Smooth muscle cell (in vitro differentiated cells): Measurements from ENCODE around the gene HNRNPC. TPM values are rescaled to one million over a fixed set of nuclear protein-coding genes. Genes with fewer than 3 reads are reported as not detected.
"Not testable (repeated sequence)": the region's sequence is repeated elsewhere in the genome, so short reads cannot be mapped to it uniquely, and the experiment has no call there.

Source experiments
- DNase-seq: peaks from one replicate; lab custom pipeline; 2025; ENCODE audit not compliant: unreplicated experiment; lab: John Stamatoyannopoulos, UW
- H2AFZ ChIP-seq: fragments of 200-600 bp; sonication (generic); 2 replicates; pipeline ENCODE4 v1.6.0; 2016; ENCODE audit warnings: antibody characterized with exemption, low read depth, mild to moderate bottlenecking
- H3F3A ChIP-seq: fragments of 200-600 bp; sonication (generic); 2 replicates; pipeline ENCODE4 v1.6.0; 2017; ENCODE audit warnings: antibody characterized with exemption, low read depth
- H3K27ac ChIP-seq: fragments of 200-600 bp; sonication (generic); 2 replicates; pipeline ENCODE4 v1.5.1; 2016; ENCODE audit warnings: low read depth, mild to moderate bottlenecking
- H3K27me3 ChIP-seq: fragments of 200-600 bp; sonication (generic); 2 replicates; pipeline ENCODE4 v1.6.1; 2016; ENCODE audit warnings: low read depth, mild to moderate bottlenecking
- H3K36me3 ChIP-seq: fragments of 200-600 bp; sonication (generic); 2 replicates; pipeline ENCODE4 v1.5.1; 2016; ENCODE audit warnings: low read depth
- H3K4me1 ChIP-seq: fragments of 200-600 bp; sonication (generic); 2 replicates; pipeline ENCODE4 v1.5.1; 2016; ENCODE audit warnings: low read depth
- H3K4me2 ChIP-seq: fragments of 200-600 bp; sonication (generic); 2 replicates; pipeline ENCODE4 v1.6.0; 2016; ENCODE audit warnings: mild to moderate bottlenecking
- H3K4me3 ChIP-seq: fragments of 200-600 bp; sonication (generic); 2 replicates; pipeline ENCODE4 v1.5.1; 2016; ENCODE audit warnings: mild to moderate bottlenecking
- H3K79me2 ChIP-seq: fragments of 200-600 bp; sonication (generic); 2 replicates; pipeline ENCODE4 v1.6.0; 2016; ENCODE audit warnings: low read depth, mild to moderate bottlenecking
- H3K9ac ChIP-seq: fragments of 200-600 bp; sonication (generic); 2 replicates; pipeline ENCODE4 v1.6.0; 2016; ENCODE audit warnings: low read depth
- H3K9me3 ChIP-seq: fragments of 200-600 bp; sonication (generic); replicated peaks from 2 replicates; pipeline ENCODE4 v1.5.1; 2016; ENCODE audit warnings: low read depth
- H4K20me1 ChIP-seq: fragments of 200-600 bp; sonication (generic); 2 replicates; pipeline ENCODE4 v1.6.0; 2016; ENCODE audit warnings: low read depth
- WGBS: methylation state at CpG from one replicate; pipeline ENCODE4 v1.1.7; 2016; ENCODE audit warnings: low lambda C conversion rate; 5-methylcytosine and 5-hydroxymethylcytosine counted together
- polyA plus RNA-seq: library from polyadenylated mRNA; unstranded; fragments of >200 nt; fragmentation: Nextera tagmentation; extraction: Ambion mirVana; gene quantifications from 2 replicates; pipeline ENCODE4 v1.2.1, GENCODE V29; 2016
- total RNA-seq: library from RNA; depleted of rRNA; stranded (reverse); fragments of >200 nt; gene quantifications from 2 replicates; pipeline ENCODE4 v1.2.3, GENCODE V29; 2014
- TF ChIP-seq, protein P1 (sequence below): fragments of 200-600 bp; sonication (generic); IDR thresholded peaks from 2 replicates; pipeline ENCODE4 v1.5.1; 2017; ENCODE audit warnings: borderline replicate concordance, mild to moderate bottlenecking, antibody characterized with exemption; ENCODE audit not compliant: insufficient read depth, poor library complexity, severe bottlenecking

Gene HNRNPC
- total and polyA plus RNA-seq, 2 experiments from 2014 or later: 408 to 514 TPM

DNA sequence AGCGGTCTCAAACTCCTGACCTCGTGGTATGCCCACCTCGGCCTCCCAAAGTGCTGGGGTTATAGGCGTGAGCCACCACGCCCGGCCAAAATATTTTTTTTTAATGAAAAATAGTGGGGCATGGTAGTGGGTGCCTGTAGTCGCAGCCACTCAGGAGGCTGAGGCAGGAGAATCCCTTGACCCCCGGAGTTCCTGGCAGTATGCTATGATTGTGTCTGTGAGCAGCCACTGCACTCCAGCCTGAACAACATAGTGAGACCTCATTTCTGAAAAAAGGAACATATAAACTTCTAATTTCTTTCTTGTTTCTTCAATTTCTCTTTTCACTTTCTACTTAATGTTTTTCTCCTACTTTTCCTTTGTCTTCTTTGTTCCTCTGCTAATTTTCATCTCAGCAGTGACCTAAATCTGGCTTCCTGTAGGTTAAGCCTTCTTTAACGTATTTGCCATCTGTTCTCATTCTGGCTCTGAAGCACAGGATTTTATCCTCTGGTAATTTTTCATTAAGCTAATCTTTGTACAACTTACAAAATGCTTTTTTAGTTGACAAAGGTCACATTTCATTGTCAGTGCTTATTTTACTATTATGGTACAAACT is 6.1 kb upstream of the HNRNPC start:
- WGBS: 88% methylated on average over 9 of the region's 9 CpGs
- no peak overlapping the region for H3K4me2 ChIP-seq
- H3K36me3 ChIP-seq: no peaks in the 10 kb centered on the region
- no peak overlapping the region for H3K27ac ChIP-seq
- no peaks in the 10 kb centered on the region for H4K20me1 ChIP-seq
- no peaks in the 10 kb centered on the region for H3K9me3 ChIP-seq
- H3F3A ChIP-seq: no peaks in the 10 kb centered on the region
- TF ChIP-seq, protein P1, sequence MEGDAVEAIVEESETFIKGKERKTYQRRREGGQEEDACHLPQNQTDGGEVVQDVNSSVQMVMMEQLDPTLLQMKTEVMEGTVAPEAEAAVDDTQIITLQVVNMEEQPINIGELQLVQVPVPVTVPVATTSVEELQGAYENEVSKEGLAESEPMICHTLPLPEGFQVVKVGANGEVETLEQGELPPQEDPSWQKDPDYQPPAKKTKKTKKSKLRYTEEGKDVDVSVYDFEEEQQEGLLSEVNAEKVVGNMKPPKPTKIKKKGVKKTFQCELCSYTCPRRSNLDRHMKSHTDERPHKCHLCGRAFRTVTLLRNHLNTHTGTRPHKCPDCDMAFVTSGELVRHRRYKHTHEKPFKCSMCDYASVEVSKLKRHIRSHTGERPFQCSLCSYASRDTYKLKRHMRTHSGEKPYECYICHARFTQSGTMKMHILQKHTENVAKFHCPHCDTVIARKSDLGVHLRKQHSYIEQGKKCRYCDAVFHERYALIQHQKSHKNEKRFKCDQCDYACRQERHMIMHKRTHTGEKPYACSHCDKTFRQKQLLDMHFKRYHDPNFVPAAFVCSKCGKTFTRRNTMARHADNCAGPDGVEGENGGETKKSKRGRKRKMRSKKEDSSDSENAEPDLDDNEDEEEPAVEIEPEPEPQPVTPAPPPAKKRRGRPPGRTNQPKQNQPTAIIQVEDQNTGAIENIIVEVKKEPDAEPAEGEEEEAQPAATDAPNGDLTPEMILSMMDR: no peak
- no peak overlapping the region for H3K9ac ChIP-seq
- H3K79me2 ChIP-seq: no peaks in the 10 kb centered on the region
- no peak for DNase-seq
- no peaks in the 10 kb centered on the region for H3K27me3 ChIP-seq
- H2AFZ ChIP-seq: peak overlapping the region; percentile 79
- no peaks in the 10 kb centered on the region for H3K4me1 ChIP-seq
- H3K4me3 ChIP-seq: no peak overlapping the region

DNA sequence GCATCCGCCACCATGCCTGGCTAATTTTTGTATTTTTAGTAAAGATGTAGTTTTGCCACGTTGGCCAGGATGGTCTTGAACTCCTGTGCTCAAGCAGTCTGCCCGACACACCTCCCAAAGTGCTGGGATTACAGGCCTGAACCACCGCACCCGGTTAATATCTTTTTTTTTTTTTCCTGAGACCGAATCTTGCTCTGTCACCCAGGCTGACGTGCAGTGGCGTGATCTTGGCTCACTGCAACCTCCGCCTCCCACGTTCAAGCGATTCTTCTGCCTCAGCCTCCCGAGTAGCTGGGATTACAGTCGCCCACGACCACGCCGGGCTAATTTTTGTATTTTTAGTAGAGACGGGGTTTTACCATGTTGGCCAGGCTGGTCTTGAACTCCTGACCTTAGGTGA is 3.4 kb upstream of the HNRNPC start:
- H3K4me3 ChIP-seq, H3K4me2 ChIP-seq, H3K36me3 ChIP-seq, H3K4me1 ChIP-seq, H3F3A ChIP-seq, H3K9ac ChIP-seq, H2AFZ ChIP-seq, H3K27ac ChIP-seq, H3K27me3 ChIP-seq, H3K9me3 ChIP-seq, DNase-seq: not testable (repeated sequence)
- Histone ChIP-seq H4K20me1 (peaks cover 15% of the 10 kb centered on the region), H3K79me2 (peaks cover 16% of the 10 kb centered on the region)
- WGBS: 94% methylated on average over 17 of the region's 17 CpGs

DNA sequence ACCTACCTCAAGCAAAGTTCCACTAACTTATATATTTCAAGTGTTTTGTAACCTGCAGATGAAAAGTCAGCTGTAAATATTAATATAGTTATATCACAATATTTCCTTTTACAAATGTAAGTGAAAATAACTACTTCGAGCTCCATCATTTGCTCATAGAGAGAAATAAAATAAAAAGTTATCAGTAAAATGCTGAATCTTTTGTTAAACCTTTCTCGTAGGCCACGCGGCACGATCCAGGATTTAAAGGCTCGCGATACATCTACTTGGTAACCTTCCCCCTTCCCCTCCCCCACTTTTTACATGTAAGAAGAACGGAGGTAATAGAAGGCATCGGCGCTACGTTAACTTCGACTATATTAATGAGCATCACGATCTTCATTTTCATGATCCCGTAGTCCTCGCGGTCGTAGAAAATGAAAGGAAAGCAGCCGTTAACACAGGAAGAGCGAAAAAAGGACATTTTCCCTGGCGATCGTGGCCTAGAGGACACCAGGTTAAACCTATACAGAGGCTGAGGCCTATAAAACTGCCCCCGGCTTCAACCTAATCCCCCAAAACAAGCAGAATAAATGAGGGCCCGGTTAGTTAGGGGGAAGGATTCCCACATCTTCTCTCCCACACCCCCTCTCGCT is 508 bp downstream of the HNRNPC start:
- DNase-seq: no peak

DNA sequence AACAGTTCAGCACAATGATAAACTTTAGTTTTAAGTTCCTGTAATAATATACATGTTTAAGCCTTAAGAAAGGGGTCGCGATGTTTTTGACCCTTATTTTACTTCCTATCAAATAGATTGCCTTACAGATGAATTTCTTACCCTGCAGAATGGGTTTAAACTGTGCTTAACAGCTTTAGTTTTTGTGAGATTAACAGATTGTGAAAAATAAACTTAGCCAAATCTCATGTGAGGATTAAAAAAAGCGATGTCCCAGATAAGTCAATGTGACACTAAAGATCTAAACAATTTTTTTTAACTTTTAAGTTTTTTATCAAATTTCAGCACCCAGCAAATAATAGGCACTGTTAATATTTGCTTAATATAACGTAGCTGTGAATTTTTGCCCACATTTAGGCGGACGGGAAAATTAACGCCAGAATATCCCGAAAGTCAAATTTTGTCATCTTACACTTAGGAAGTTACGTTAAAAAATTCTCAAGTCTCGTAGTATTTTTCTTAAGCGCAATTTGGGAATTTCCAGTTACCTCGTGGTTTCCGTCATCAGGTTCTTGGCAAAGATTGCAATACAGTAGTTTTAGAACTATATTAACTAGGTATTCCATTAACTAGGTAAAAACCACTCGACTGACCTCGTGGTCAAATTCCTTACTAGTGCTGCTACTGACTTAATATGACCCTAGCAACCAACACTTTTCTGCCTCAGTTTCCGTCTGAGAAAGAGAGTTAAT is 1.2 kb downstream of the HNRNPC start:
- no peak overlapping the region for H2AFZ ChIP-seq
- H3K4me1 ChIP-seq: peaks cover 53% of the 10 kb centered on the region
- peak overlapping the region; percentile 97 for H3K4me3 ChIP-seq
- no peak for DNase-seq
- H3K27me3 ChIP-seq: no peaks in the 10 kb centered on the region
- peaks cover 42% of the 10 kb centered on the region for H3F3A ChIP-seq
- no peaks in the 10 kb centered on the region for H3K9me3 ChIP-seq
- peaks cover 62% of the 10 kb centered on the region for H3K79me2 ChIP-seq
- peak overlapping the region; percentile 100 for H3K4me2 ChIP-seq
- peak overlapping the region; percentile 89 for H3K27ac ChIP-seq
- WGBS: under 1% methylated on average over 16 of the region's 16 CpGs
- H3K9ac ChIP-seq: peak overlapping the region; percentile 99
- peaks cover 61% of the 10 kb centered on the region for H4K20me1 ChIP-seq
- TF ChIP-seq, protein P1: no peak
- H3K36me3 ChIP-seq: peaks cover 3% of the 10 kb centered on the region

More for the DNA sequence above, 508 bp downstream of the HNRNPC start:
- Histone ChIP-seq H3K4me3 (peak overlapping the region; percentile 97), H3K79me2 (peaks cover 55% of the 10 kb centered on the region), H3K4me2 (peak overlapping the region; percentile 100), H3K27me3 (no peaks in the 10 kb centered on the region), H4K20me1 (peaks cover 54% of the 10 kb centered on the region), H3K36me3 (no peaks in the 10 kb centered on the region), H3K9ac (peak overlapping the region; percentile 99), H3K4me1 (peaks cover 47% of the 10 kb centered on the region), H3F3A (peaks cover 36% of the 10 kb centered on the region), H3K9me3 (no peaks in the 10 kb centered on the region), H3K27ac (peak overlapping the region; percentile 89), H2AFZ (no peak overlapping the region)
- TF ChIP-seq, protein P1: no peak
- WGBS: 1% methylated on average over 24 of the region's 24 CpGs
